Peyer's patch (tissue), 4 donors: ENCODE measurements around the gene SLC25A27. TPM values are rescaled to one million over a fixed set of nuclear protein-coding genes. Genes with fewer than 3 reads are reported as not detected.

ENCODE experiments used
- DNase-seq, 3 donors: peaks; one replicate each; pipeline ENCODE4 v3.0.0-alpha.2; 2017 to 2019
- H3K27ac ChIP-seq, 4 donors: fragments of 200-600 bp; sonication (generic); one replicate each; pipeline ENCODE4 v1.5.1; 2016 to 2019
- H3K27me3 ChIP-seq, 2 donors: fragments of 200-600 bp; sonication (generic); one replicate each; pipeline ENCODE4 v1.5.1; 2019
- H3K36me3 ChIP-seq, 3 donors: fragments of 200-600 bp; sonication (generic); one replicate each; pipeline ENCODE4 v1.5.1; 2016 to 2019
- H3K4me1 ChIP-seq, 4 donors: fragments of 200-600 bp; sonication (generic); one replicate each; pipeline ENCODE4 v1.5.1; 2016 to 2019
- H3K4me3 ChIP-seq, 4 donors: fragments of 200-600 bp; sonication (generic); 1 replicate in 3 of 4; 2 replicates in 1 of 4; pipeline ENCODE4 v1.5.1; 2016 to 2019; ENCODE audit warnings: mild to moderate bottlenecking in 1 of 4
- H3K9me3 ChIP-seq, 4 donors: fragments of 200-600 bp; sonication (generic); one replicate each; pipeline ENCODE4 v1.5.1; 2016 to 2019; ENCODE audit warnings: mild to moderate bottlenecking in 1 of 4
- CTCF ChIP-seq, 6 experiments: fragments of 450-650 bp in 4 of 6; fragments of 200-600 bp in 2 of 6; sonication (generic) in 1 of 6; IDR thresholded peaks; one replicate each; pipeline ENCODE4 v1.5.1; 2017 to 2019; ENCODE audit warnings: antibody characterized with exemption in 6 of 6, mild to moderate bottlenecking in 3 of 6, moderate library complexity in 1 of 6
- POLR2A ChIP-seq, 2 donors: fragments of 450-650 bp; IDR thresholded peaks; one replicate each; pipeline ENCODE4 v1.5.1; 2017; ENCODE audit warnings: antibody characterized with exemption in 2 of 2, mild to moderate bottlenecking in 2 of 2, moderate library complexity in 2 of 2
- total RNA-seq, 4 donors: library from RNA; depleted of rRNA; stranded (reverse); fragments of >200 nt; gene quantifications; one replicate each; pipeline ENCODE4 v1.1.0, GENCODE V29; 2016

The SLC25A27 gene
- total RNA-seq, 4 donors from 2014 or later, result 14.9 to 57.8 (median 25.8) TPM

DNA sequence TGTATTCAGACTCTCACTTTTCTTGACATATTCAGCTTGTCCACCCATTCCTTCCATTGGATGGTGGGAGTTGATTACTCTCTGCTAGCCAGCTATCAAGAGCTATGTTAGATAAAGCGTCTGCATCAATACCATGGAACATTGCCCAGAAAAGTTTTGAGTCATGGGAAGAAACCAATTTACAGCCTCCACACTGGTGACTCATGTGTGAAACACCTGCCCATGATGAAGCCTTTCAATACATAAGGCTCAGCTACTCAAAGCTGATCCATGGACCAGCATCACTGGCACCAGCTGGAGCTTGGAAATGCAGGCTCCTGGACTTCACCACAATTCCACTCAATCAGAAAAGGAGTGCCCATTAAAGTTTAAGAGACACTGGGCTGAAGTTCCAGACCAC is 66.3 kb downstream of the SLC25A27 start:
- peak in 1 of 3 donors; percentile 49 for DNase-seq
- H3K9me3 ChIP-seq, result no peaks in the 10 kb centered on the region
- no peak overlapping the region for H3K27ac ChIP-seq
- no peak overlapping the region for H3K4me3 ChIP-seq
- H3K27me3 ChIP-seq, result no peaks in the 10 kb centered on the region
- no peak for TF ChIP-seq CTCF (IDR thresholded peaks at IDR 0.05)
- TF ChIP-seq POLR2A (IDR thresholded peaks at IDR 0.05), result no peak
- H3K36me3 ChIP-seq, result no peaks in the 10 kb centered on the region
- H3K4me1 ChIP-seq, result no peaks in the 10 kb centered on the region

- Histone ChIP-seq H3K27me3 (no peaks in the 10 kb centered on the region), H3K4me1 (no peaks in the 10 kb centered on the region), H3K4me3 (no peak overlapping the region), H3K36me3 (no peaks in the 10 kb centered on the region), H3K9me3 (no peaks in the 10 kb centered on the region), H3K27ac (no peak overlapping the region)
- TF ChIP-seq CTCF (IDR thresholded peaks at IDR 0.05) (no peak), POLR2A (IDR thresholded peaks at IDR 0.05) (no peak)
- DNase-seq, result no peak
Measured at GRCh38 chr6:46720401-46720800, 67.6 kb downstream of the SLC25A27 start.

Other genes with a start within 250 kb of the SLC25A27 start
- 10 to 100 TPM in 1 of 4 donors, 1 to 10 TPM in 3; 4.7 to 23.1 (median 6.6) TPM for gene RCAN2, start 161.5 kb upstream of the SLC25A27 start, total RNA-seq
- 1 to 10 TPM; 1.2 to 8.3 (median 3.4) TPM for gene CYP39A1, start 157 bp upstream of the SLC25A27 start, total RNA-seq
- gene TDRD6, start 34.9 kb downstream of the SLC25A27 start, total RNA-seq, result under 1 TPM; 0.18 to 0.83 (median 0.48) TPM
- gene PLA2G7, start 82.4 kb downstream of the SLC25A27 start, total RNA-seq, result 1 to 10 TPM in 1 of 4 donors, under 1 TPM in 3; 0.53 to 3.3 (median 0.73) TPM
- gene ANKRD66, start 94.0 kb downstream of the SLC25A27 start, total RNA-seq, result not detected
- 1,000 to 10,000 TPM in 1 of 4 donors, 100 to 1,000 TPM in 2, 10 to 100 TPM in 1; 16.5 to 2,426 (median 830) TPM for gene MEP1A, start 140.4 kb downstream of the SLC25A27 start, total RNA-seq